Endometrium (tissue), 2 donors: ENCODE measurements around the gene STAMBP.

ENCODE experiments used
- FAIRE-seq: peaks from 2 replicates; lab custom pipeline; 2012; peaks lifted over from hg19 to GRCh38; lab: Jason Lieb, UNC
- donor health status: control.
- donor health status: control.

The STAMBP gene

DNA sequence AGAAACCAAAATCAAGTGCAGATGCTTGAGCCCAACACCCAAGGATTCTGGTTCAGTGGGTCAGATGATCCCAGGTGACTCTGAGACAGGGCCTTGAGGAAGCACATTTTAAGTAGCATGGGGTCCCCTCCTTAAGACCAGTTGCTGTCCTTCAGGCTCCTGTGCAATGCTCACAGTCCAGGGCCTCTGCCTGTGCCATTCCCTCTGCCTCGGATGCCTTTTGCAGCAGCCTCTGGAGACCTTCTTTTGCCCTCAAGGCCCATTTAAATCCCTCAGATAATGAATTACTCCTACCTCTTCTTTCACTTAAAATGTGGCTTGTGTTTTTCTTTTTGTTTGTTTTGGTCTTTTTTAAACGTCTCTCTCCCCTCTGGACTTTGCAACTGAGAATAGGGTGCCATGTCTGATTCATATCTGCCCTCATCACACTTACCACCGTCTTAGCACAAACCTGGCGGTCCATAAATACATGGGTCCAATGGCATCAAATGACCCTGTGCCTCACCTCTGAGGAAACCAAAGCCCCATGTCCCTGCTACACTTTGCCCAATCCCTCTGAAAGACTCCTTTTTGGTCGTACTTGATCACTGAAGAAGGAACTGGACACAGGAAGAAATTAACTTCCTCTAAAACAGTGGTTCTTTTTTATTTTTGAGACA lies 78.2 kb downstream of the STAMBP start:
- no peak for FAIRE-seq

DNA sequence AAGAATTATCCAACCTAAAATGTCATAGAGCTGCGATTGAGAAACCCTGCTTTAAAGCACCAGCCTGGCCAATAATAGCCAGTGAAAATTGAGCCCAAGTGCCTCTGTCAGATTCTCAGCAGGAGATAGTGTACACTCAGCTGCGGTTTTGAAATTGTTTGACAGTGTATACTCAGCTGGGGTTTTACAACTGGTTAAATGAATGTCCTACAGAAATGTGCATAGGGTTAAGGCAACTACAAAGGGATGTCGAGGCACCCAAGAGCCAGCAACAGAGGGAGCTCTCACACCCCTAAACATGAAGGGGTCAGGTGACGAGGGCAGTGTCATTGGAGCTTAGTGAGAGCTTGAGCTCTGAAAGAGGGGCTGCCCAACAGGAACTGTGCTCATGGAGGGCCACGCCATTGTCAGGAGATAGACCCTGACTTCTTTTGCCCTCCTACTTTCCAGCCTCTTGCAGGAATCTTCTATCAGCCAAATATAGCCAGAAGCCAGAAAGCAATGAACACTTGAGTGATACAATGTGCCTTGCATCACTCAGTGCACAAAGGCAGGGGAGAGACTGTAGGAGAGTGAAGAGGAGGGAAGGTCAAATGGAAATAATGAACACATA lies 79.2 kb downstream of the STAMBP start:
- FAIRE-seq = no peak

DNA sequence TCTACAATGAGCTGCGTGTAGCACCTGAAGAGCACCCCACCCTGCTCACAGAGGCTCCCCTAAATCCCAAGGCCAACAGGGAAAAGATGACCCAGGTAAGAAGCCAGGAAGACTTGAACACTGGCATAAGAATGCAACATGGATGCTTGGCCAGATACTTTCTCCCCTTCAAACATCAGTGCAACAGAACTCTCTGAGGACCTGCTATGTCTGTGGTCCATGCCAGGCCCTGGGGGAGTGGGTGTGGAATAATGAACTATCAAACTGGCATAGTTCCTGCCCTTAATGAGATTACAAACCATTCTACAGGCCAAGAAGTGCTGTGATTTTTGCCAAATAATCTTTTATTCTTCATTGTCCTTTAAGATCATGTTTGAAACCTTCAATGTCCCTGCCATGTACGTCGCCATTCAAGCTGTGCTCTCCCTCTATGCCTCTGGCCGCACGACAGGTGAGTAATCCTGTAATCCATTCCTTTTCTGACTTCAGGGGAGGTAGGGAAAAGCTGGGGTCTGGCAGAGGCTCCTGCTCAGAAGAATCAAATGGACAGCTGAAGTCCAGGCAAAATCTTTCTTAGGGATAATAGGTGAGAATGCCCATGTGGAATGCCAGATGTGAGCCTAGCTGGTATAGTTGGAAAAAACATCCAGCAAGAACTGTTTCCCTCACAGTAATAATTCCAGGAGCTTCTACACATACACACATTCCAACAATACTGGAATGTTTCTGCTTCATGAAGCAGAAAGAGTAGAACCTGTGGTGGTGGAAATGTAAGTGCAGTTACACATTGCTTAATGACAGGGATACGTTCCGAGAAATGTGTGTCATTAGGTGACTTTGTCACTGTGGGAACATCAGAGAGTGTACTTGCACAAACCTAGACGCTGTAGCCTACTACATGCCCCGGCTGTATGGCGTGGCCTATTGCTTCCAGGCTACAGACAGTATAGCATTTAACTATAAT lies 80.2 kb downstream of the STAMBP start:
- FAIRE-seq = no peak

DNA sequence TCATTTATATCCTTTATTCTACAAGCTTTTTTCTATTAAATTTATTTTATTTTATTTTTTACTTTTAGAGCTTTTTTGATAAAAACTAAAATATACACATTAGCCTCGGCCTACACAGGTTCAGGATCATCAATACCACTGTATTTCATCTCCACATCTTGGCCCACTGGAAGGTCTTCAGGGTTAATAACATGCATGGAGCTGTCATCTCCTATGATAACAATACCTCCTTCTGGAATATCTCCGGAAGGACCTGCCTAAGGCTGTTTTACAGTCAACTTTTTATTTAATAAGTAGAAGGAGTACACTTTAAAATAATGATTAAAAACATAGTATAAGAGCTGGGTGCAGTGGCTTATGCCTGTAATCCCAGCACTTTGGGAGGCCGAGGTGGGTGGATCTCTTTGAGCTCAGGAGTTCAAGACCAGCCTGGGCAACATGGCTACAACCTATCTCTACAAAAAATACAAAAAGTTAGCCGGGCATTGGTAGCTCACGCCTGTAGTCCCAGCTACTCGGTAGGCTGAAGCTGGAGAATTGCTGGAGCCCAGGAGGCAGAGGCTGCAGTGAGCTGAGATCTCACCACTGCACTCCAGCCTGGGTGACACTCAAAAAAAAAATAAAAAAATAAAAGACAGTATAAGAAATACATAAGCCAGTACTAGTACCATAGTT lies 82.2 kb downstream of the STAMBP start:
- FAIRE-seq = no peak

DNA sequence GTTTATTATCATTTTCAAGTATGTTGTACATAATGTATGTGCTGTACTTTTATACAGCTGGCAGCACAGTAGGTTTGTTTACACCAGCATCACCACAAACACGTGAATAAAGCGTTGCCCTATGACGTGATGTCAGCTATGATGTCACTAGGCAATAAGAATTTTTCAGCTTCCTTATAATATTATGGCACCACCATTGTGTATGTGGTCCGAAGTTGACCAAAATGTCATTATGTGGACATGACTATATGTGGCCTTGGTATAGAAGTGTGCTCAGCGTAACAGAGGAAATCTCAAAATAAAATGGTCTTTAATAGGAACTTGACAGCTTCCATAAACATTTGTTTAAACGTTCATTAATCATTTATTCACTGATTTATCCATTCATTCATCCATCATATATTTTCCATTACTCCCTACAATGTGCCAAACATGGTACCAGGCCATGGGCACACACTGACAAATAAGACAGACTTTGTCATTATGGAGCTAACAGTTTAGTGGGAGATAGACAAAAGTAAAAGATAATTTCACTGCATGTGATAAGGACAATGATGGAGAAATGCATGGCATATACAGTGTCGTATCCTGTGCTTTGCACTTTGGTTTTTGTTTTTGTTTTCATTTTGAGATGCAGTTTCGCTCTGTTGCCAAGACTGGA lies 82.9 kb downstream of the STAMBP start:
- no peak for FAIRE-seq

DNA sequence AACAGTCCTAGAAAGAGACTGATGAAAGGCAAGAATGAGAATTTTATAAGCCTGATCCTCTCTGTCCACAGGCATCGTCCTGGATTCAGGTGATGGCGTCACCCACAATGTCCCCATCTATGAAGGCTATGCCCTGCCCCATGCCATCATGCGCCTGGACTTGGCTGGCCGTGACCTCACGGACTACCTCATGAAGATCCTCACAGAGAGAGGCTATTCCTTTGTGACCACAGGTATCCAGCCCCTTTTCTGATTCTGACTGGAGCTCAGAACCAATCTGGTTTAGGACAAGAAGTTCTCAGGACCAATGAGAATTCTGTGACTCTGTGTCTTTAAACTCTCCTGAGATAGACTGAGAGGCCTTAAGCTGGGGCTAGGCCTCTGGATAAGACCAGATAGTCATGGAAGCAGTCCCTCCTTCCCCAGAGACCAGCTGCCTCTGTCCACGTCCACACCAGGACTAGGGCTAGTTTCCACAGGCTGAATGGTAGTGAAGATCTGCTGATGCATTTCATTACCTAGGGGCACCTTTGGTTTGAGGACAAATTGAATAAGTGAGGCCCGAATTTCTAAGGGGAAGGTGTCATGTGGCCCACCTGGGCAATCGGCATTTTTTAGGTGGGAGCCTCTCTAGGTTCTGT lies 84.8 kb downstream of the STAMBP start:
- FAIRE-seq = no peak

DNA sequence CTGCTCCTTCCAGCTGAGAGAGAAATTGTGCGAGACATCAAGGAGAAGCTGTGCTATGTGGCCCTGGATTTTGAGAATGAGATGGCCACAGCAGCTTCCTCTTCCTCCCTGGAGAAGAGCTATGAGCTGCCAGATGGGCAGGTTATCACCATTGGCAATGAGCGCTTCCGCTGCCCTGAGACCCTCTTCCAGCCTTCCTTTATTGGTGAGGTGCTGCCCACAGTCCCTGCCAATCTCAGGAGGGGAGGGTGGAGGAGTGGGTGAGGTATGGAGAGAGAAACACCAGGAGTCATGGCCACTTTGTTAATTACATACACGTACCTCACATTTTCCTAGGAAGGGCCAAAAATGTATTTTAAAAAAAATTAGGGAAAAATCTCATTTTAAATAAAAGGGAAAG lies 85.9 kb downstream of the STAMBP start:
- FAIRE-seq = no peak

DNA sequence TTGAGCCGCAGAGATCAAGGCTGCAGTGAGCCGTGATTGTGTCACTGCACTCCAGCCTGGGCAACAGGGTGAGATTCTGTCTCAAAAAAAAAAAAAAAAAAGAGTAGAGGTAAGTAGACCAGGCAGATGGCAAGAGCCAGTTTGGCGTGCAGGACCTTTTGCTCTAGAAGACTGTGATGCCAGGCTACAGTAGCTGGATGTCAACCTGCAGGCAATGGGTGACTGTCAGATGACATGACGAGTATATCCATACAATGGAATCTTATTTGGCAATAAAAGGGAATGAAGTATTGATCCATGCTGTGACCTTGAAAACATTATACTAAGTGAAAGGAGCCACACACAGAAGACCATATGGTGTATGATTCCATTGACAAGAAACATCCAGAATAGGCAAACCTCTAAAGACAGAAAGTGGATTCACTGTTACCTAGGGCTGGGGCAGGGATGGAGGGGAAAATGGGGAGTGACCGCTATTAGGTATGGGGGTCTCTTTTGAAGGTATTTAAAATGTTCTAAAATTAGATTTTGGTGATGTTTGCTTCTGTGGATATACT lies 86.8 kb downstream of the STAMBP start:
- FAIRE-seq = no peak

DNA sequence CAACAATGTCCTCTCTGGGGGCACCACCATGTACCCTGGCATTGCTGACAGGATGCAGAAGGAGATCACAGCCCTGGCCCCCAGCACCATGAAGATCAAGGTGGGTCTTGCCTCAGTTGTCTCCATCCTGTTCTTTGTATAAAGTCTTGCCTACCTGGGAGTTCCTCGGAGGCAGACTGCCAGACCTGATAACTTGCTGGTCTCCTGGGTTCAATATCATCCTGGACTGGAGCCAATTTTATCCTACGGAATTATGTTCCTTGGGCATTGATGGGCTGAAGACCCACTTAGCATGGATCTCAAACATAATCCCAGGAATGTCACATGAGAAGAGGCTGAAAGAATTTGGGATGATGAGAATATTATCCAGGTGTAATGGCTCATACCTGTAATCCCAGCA lies 87.9 kb downstream of the STAMBP start:
- FAIRE-seq = no peak

DNA sequence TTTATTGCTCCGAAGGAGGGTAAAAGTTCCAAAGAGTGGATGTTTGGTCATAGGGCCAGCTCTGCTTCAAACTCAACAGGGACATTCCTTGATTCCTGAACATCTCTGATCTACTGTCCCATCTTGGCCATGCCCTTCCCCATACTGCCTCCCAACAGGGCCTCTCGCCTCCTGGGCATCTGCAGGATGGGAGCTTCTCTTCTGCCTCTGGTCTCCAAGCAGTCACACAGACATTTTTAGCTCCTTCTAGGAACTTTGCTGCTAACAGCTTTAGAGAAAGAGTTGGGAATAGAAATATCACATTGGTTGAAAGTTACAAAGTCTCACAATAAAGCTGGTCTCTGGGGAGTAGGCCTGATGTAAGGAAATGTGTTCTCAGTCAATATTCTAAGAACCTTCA lies 88.5 kb downstream of the STAMBP start:
- FAIRE-seq = no peak

DNA sequence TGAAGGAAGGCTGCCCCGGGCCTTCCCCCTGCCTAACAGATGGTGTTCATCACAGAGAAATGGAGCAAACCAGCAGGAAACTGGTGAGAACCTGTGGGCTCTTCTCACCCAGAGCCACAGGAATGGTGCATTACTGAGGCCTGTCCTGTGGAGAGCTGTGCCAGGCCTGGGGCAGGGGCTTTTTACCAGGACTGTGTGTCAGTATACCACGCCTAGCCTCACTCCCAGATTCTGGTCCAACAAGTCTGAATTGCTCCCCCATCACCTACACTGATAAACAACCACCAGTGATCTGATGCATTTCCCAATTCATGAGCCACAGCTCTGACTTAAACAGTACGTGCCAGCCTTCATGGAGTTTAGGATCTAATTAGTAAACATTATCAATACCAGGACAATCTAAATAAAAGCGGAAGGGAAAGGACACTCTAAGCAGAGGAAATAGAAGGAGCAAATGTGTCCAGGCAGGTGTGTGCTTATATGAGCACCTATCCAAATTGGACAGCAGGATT lies 89.0 kb downstream of the STAMBP start:
- no peak for FAIRE-seq

DNA sequence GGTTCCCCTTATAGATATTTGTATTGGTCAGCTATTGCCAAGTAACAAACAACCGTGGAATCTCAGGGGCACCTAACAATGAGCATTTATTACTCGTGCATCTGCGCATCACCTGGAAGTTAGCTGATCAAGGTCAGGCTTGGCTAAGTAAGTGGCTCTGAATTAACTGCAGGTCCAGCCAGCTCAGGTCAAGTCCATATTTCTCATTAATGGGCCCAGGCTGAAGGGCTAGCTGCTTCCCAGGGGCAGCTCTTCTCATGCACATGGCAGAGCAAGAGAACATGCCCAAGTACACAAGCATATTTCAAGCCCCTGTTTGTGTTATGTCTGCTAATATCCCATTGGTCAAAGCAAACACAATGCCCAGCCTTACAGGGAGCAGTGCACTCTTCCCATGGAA lies 90.1 kb downstream of the STAMBP start:
- no peak for FAIRE-seq

DNA sequence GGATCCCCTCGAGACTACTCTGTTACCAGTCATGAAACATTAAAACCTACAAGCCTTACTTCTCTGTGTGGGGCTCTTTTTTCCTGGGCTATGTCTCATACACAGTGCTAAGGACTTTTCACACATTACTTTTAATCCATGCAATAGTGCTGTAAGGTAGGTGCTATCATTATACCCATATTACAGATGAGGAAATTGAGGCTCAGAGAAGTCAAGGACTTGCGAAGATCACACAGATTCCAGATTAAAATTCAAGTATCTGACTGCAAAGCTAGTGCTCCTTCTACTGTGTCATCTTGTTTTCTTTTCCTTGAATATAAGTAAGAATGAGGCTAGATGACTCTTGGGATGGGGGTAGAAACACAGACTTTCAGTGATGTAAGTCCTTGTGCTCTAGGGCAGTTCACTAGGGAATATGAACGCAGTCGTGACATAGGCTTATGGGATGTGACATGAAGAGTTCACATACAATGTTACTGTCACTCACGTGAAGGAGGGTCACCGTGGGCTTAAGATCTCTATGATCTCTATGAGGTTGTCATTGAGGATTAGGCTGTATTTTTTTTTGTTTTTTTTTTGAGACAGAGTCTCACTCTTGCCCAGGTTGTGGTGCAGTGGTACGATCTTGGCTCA lies 91.0 kb downstream of the STAMBP start:
- no peak for FAIRE-seq

DNA sequence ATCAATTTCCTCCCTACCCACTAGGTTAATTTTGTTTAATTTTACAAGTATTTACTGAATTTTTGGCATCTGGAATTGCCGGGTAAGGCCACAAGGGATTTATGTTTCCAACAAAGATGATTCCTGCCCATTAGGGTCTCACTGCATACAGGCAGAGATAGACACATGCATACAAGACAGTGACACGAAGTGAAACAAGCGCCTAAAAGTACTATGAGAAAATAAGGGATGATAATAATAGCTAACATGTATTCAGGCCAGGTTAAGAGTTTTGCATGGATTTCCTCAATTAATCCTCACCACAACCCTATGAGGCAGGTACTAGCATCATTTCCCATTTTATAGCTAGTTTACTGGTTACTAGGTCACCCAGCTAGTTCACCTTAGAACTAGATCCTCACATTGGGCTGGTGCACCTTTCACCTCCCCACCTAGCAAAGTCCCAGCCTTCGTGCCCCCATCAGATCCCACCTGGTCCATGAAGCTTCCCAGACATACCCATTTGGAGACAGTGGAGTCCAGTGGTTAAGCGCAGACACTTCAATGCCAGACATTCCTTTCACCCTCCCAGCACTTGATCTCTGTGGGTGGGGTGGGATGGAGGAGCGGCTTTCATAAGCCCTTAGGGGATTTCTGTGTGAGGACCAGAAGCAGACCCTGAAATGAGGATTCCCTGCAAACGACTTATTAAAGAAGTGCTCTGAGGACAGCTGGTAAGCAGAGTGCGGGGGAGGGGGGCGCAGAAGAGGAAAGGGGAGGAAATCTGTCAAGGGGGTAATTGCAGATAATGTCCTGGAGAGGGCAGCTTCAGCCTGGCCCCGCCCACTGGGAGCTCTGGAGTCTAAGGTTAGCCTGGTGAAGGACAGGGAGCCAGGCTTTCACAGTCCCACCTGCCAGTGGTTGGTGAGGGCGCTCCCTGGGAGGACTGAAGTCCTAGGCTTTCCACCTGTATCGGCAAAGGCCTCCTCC lies 92.1 kb downstream of the STAMBP start:
- FAIRE-seq = no peak

DNA sequence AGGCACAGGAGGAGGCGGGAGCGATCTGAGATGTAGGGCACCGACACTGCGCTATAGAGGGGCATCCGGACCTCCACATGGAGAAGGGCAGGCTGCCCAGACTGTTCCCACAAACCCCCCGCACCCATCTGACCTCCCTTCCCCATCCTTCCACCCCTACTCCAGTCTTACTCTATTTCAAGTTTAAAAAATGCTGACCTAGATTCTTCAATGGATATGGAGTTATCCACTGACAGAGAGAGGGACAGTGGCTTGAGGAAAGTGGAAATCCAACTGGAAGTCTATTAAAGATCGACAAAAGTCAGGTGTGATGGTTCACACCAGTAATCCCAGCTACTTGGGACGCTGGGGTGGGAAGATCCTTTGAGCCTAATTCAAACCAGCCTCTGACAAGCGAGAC lies 92.8 kb downstream of the STAMBP start:
- FAIRE-seq = no peak

DNA sequence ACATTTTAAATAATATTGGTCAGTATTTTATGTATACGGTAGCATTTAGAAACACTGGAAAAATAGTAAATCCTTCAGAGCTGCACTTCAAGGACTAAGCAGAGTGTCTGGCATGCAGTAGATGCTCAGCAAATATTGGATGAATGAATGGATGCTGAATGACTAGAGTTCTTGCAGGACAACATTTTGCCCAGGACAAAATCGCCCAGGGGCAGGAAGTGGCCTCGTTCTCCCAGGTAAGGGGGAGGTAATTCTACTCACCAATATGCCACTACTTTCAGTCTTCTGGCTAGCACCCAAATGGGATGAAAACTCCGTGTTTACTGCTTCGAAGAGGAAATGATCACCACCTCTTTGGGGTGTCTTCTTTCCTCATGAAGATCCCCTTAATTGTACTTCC lies 93.9 kb downstream of the STAMBP start:
- FAIRE-seq = no peak
